ENCODE results near the gene GSK3A. TPM values are rescaled to one million over a fixed set of nuclear protein-coding genes. Genes with fewer than 3 reads are reported as not detected.

Gene GSK3A
- total RNA-seq, 1 donor from 2014 or later = 49.1 TPM

DNA sequence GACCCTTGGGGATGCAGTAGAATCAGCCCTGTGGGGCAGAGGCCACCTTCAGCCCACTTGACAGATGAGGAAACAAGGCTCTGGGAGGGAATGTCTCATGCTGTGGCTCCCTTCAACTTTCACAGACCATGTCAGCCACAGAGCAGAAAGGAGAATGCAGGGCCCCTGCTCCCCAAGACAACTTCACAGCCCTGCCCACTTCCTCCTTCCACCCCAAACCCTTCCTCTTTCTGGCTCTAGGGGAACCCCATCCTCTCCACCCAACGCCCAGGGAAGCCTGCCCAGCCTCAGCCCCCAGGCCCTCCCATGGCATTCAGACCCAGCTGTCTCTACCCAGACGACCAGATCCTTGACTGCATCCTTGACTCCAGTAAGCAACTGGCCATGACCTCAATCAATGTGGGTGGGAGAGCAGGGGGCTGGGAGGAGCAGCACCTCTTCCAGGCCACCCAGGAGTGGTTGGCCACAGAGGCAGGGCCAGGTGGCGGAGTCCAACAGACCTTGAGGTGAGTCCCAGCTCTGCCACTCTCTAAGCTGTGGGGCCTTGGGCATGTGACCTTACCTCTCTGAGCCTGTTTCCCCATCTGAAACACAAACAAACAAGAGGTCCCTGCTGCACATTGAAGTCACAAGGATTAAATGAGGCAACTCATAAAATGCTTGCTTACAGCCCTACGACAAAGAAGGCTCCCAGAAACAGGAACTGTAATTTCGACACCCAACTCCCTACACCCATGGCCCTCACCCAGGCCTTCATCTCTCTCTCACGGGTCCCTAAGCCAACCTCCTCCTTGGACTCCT lies 40.7 kb downstream of the GSK3A start:
- H3K27ac Mint-ChIP-seq = peak overlapping the region; percentile 10
- no peaks in the 10 kb centered on the region for H3K9me3 Mint-ChIP-seq
- TF ChIP-seq, protein P1, sequence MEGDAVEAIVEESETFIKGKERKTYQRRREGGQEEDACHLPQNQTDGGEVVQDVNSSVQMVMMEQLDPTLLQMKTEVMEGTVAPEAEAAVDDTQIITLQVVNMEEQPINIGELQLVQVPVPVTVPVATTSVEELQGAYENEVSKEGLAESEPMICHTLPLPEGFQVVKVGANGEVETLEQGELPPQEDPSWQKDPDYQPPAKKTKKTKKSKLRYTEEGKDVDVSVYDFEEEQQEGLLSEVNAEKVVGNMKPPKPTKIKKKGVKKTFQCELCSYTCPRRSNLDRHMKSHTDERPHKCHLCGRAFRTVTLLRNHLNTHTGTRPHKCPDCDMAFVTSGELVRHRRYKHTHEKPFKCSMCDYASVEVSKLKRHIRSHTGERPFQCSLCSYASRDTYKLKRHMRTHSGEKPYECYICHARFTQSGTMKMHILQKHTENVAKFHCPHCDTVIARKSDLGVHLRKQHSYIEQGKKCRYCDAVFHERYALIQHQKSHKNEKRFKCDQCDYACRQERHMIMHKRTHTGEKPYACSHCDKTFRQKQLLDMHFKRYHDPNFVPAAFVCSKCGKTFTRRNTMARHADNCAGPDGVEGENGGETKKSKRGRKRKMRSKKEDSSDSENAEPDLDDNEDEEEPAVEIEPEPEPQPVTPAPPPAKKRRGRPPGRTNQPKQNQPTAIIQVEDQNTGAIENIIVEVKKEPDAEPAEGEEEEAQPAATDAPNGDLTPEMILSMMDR (conservative IDR thresholded peaks at IDR 0.05) = no peak
- H3K4me3 Mint-ChIP-seq = no peak overlapping the region
- DNase-seq (ENCODE audit: extremely low spot score, unreplicated experiment) = no peak
- H3K4me1 Mint-ChIP-seq (ENCODE audit: unreplicated experiment) = no peaks in the 10 kb centered on the region
- no peaks in the 10 kb centered on the region for H3K27me3 Mint-ChIP-seq
- peaks cover 29% of the 10 kb centered on the region for H3K36me3 Mint-ChIP-seq

DNA sequence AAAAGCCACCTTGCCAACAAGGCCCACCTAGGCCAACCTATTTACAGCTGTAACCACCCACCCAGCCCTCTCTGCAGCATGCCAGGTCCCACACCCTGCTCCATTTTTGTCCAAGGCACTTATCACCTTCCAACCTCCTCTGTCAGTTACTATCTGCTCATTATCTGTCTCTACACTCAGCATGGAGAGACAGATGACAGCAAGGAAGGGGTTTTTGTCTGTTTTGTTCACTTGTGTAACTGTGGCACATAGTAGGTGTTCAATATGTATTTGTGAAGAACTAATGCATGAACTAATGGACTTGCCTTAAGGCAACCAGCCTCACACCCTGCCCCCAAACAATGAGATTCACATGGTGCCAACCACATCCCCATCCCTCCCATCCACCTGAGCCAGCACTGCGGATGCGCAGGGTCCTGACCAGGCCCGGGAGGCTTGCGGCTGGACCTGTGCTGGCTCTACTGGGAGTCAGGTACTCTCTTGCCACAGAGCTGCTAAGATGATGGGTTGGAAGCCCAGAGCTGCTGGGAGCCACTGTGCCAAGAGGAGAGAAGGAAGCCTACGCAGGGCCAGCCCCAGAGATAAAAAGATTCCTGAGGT lies 42.2 kb downstream of the GSK3A start:
- Mint-ChIP-seq H3K27ac (no peak overlapping the region), H3K36me3 (peaks cover 24% of the 10 kb centered on the region), H3K4me3 (no peak overlapping the region), H3K4me1 (ENCODE audit: unreplicated experiment) (no peaks in the 10 kb centered on the region), H3K9me3 (no peaks in the 10 kb centered on the region), H3K27me3 (no peaks in the 10 kb centered on the region)
- DNase-seq (ENCODE audit: extremely low spot score, unreplicated experiment) = no peak
- TF ChIP-seq, protein P1 (conservative IDR thresholded peaks at IDR 0.05) = no peak

DNA sequence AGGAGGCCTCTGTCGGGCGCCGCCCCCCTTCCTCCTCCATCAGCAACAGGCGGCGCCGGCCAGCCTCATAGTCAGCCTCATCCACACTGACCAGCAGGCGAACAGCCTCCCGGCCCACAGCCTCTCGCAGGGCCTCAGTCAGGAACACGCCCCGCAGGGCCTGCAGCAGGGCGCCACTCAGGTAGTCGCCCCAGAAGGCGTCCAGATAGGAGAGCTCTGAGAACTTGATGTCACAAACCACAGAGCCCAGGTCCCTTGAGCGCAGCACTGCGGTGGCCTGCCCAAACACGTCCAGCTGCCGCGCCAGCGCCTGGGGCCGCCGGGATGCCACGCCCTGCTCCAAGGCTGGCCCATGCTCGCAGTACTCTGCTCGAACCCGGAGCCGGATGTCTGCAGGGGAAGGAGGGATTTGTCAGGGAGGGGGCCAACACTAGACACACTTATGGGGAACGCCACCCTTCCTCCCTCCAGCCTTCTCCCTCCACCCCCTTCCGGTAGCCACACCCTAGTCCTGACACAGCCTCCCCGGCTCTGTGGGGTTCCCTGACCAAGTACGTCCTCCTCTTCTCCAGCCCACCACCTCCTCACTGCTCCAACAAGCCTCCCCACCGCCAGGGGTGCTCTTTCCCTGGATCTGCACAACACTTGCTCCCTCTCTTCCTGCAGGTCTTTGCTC lies 42.8 kb downstream of the GSK3A start:
- Mint-ChIP-seq H3K27ac (no peak overlapping the region), H3K36me3 (peaks cover 24% of the 10 kb centered on the region), H3K4me3 (no peak overlapping the region), H3K9me3 (no peaks in the 10 kb centered on the region), H3K4me1 (ENCODE audit: unreplicated experiment) (no peaks in the 10 kb centered on the region), H3K27me3 (no peaks in the 10 kb centered on the region)
- TF ChIP-seq, protein P1 (conservative IDR thresholded peaks at IDR 0.05) = no peak
- DNase-seq (ENCODE audit: extremely low spot score, unreplicated experiment) = no peak

DNA sequence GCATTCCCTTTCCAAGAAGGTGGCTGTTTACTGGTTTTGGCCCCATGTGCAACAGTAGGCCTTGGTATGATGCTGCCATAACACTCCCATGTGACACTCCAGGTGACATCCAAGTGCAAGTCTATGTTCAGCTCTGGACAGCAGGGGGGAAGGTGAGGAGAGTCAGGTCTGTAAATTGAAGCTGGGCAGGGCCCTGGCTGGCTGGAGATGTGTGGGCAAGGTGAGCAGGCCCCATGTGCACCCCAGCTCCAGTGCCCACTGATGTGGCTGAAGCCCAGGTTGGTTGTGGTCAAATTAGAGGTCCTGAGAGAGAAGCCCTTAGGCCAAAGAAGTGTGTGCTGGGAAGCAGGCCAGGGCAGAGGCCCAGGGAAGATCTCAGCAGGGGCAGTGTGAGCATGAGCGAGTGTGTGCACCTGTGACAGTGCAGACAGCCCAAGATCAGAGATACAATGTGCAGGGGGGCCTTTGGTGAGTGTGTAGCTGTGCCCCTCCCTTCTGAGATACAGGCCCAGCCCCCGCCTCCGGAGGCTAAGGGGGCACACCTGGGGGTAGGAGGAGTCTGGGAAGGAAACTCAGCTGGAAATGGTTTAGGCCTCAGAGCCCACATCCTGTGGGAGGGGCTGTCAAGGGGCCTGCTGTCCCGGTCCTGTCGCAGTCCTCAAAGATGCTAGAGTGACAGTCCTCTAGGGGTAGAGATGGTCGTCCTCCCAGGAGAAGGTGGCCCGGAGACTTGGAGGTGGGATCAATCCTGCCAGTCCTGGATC lies 43.5 kb downstream of the GSK3A start:
- Mint-ChIP-seq H3K27ac (peak overlapping the region; percentile 48), H3K4me1 (ENCODE audit: unreplicated experiment) (no peaks in the 10 kb centered on the region), H3K4me3 (no peak overlapping the region), H3K36me3 (peaks cover 24% of the 10 kb centered on the region), H3K27me3 (peaks cover 4% of the 10 kb centered on the region), H3K9me3 (no peaks in the 10 kb centered on the region)
- TF ChIP-seq, protein P1 (conservative IDR thresholded peaks at IDR 0.05) = no peak
- DNase-seq (ENCODE audit: extremely low spot score, unreplicated experiment) = no peak

DNA sequence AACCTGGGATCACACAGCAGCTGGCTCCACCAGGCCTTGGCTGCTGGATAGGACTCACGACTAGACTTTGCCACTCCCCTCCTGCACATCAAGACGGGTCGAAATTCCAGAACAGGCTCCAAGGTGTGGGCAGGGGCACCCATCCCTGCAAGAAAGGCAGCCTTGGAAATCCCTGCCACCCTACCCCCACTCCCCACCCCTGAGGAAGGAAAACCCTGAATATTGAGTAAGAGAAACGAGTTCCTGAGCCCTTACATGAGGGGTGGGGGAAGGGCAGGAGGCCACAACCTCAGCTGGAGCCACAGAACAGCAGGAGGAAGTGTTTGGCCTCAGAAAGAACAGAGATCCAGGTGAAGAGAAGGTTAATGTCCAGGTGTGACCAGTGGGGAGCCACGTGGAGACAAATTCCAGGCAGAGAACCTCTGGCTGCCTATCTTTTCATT lies 45.0 kb downstream of the GSK3A start:
- Mint-ChIP-seq H3K36me3 (peaks cover 18% of the 10 kb centered on the region), H3K27me3 (peaks cover 13% of the 10 kb centered on the region), H3K27ac (no peak overlapping the region), H3K4me1 (ENCODE audit: unreplicated experiment) (no peaks in the 10 kb centered on the region), H3K4me3 (no peak overlapping the region), H3K9me3 (no peaks in the 10 kb centered on the region)
- DNase-seq (ENCODE audit: extremely low spot score, unreplicated experiment) = no peak
- TF ChIP-seq, protein P1 (conservative IDR thresholded peaks at IDR 0.05) = no peak

Measured in type B pancreatic cell (in vitro differentiated cells).